ENCODE data around the gene C1QTNF6. TPM values are rescaled to one million over a fixed set of nuclear protein-coding genes. Genes with fewer than 3 reads are reported as not detected.

Gene C1QTNF6
- total RNA-seq, 2 experiments from 2014 or later, result 7.3 to 19.6 TPM

DNA sequence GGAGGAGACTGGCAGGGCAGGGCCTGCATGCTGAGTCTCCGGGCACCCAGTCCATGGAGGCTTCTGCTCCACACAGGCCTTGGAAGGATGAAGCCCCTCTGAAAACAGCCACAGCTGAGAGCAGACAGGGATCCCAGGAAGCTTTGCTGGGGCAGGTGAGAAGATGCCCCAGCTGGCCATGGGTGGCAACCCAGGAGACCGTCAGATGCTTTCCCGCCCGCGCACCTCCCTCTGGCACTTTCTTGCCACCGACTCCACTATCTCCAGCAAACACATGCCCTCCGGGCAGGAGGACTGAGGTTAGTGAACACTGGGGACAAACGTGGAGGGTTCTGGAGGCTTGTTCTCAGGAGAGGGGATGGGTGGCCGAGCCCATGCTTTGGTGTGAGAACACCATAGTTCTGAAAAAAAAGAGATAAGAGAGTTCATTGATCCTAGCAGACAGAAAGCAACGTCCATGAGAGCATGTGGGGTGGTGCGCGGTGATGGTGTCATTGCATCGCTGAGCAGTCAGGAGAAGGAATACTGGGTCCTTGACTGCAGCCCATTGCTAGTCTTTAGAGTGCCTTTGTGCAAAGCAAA, 2.3 kb downstream of the C1QTNF6 start:
- intact Hi-C loops (cut with micrococcal nuclease; ENCODE audit: unreplicated experiment), result no loop called here
- H3K4me3 ChIP-seq (ENCODE audit: low read depth, low read length, poor library complexity, severe bottlenecking), result no peak overlapping the region
- CTCF ChIA-PET (ENCODE audit: unreplicated experiment), result no interaction called here
- no peaks in the 10 kb centered on the region for H3K36me3 ChIP-seq (ENCODE audit: insufficient read depth, low read length)
- no peaks in the 10 kb centered on the region for H3K9me2 ChIP-seq (ENCODE audit: insufficient read depth, low read length)
- no peaks in the 10 kb centered on the region for H3K79me2 ChIP-seq (ENCODE audit: insufficient read depth, low read depth, low read length)
- no peak for DNase-seq (ENCODE audit: low spot score)
- H3K27ac ChIP-seq (ENCODE audit: low read depth, low read length, poor library complexity, severe bottlenecking), result no peak overlapping the region
- POLR2A ChIA-PET, result no interaction called here
- no peak overlapping the region for H3K4me2 ChIP-seq (ENCODE audit: low read length)
- H3K9me3 ChIP-seq (ENCODE audit: low read length), result no peaks in the 10 kb centered on the region; the same call in 1 of the 2 replicates
- H4K20me1 ChIP-seq (ENCODE audit: insufficient read depth, low read length), result no peaks in the 10 kb centered on the region
- H3K4me1 ChIP-seq (ENCODE audit: insufficient read depth, low read length, poor library complexity, severe bottlenecking), result peaks cover 6% of the 10 kb centered on the region
- BruUV-seq (replicated peaks), result no TSS peak
- H2AFZ ChIP-seq (ENCODE audit: low read length), result no peak overlapping the region
- no peak for TF ChIP-seq EZH2phosphoT487 (IDR thresholded peaks at IDR 0.05; ENCODE audit: borderline replicate concordance, low read depth, low read length)
- TF ChIP-seq, protein P1, sequence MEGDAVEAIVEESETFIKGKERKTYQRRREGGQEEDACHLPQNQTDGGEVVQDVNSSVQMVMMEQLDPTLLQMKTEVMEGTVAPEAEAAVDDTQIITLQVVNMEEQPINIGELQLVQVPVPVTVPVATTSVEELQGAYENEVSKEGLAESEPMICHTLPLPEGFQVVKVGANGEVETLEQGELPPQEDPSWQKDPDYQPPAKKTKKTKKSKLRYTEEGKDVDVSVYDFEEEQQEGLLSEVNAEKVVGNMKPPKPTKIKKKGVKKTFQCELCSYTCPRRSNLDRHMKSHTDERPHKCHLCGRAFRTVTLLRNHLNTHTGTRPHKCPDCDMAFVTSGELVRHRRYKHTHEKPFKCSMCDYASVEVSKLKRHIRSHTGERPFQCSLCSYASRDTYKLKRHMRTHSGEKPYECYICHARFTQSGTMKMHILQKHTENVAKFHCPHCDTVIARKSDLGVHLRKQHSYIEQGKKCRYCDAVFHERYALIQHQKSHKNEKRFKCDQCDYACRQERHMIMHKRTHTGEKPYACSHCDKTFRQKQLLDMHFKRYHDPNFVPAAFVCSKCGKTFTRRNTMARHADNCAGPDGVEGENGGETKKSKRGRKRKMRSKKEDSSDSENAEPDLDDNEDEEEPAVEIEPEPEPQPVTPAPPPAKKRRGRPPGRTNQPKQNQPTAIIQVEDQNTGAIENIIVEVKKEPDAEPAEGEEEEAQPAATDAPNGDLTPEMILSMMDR (conservative IDR thresholded peaks at IDR 0.05; ENCODE audit: low read length), result no peak

DNA sequence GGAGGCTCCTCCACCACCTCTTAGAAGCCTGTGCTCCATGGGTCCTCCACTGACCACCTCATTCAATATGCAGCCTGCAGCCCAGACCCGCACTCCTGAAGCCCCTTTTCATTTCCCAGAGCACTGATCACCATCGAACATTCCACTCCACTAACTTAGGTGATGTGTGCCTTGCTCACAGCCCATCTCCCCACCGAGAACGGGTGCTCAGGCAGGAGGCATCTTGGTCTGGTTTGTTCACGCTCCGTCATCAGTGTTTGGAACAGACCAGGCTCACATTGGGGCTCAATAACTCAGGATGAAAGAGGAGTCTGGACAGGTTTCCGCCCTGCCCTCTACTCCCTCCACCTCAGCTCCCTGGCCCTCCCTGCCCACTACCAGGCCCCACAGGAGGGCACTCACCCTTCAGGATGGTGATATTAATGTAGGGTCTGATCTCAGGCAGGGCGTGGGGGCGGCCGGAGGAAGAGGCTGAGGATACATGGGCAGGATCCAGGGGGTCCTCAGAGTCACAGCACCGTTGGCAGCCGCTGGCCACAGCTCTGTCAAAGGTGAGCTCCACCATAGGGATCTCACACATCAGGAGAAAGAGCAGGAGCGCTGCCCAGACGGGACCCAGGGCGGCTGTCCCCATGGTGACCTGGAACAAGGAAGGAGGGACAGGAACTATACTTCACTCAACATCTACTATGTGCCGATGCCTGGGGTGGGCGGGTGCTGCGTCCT, 3.1 kb downstream of the C1QTNF6 start:
- H3K4me1 ChIP-seq (ENCODE audit: insufficient read depth, low read length, poor library complexity, severe bottlenecking), result peaks cover 6% of the 10 kb centered on the region
- no peak overlapping the region for H3K27ac ChIP-seq (ENCODE audit: low read depth, low read length, poor library complexity, severe bottlenecking)
- no peaks in the 10 kb centered on the region for H3K9me2 ChIP-seq (ENCODE audit: insufficient read depth, low read length)
- H3K4me3 ChIP-seq (ENCODE audit: low read depth, low read length, poor library complexity, severe bottlenecking), result no peak overlapping the region
- H3K79me2 ChIP-seq (ENCODE audit: insufficient read depth, low read depth, low read length), result no peaks in the 10 kb centered on the region
- H3K4me2 ChIP-seq (ENCODE audit: low read length), result no peak overlapping the region
- no peak for TF ChIP-seq EZH2phosphoT487 (IDR thresholded peaks at IDR 0.05; ENCODE audit: borderline replicate concordance, low read depth, low read length)
- TF ChIP-seq, protein P1 (conservative IDR thresholded peaks at IDR 0.05; ENCODE audit: low read length), result no peak
- POLR2A ChIA-PET, result no interaction called here
- BruUV-seq (replicated peaks), result no TSS peak
- no peaks in the 10 kb centered on the region for H3K9me3 ChIP-seq (ENCODE audit: low read length)
- no peak overlapping the region for H2AFZ ChIP-seq (ENCODE audit: low read length)
- DNase-seq (ENCODE audit: low spot score), result no peak
- intact Hi-C loops (cut with micrococcal nuclease; ENCODE audit: unreplicated experiment), result no loop called here
- H4K20me1 ChIP-seq (ENCODE audit: insufficient read depth, low read length), result no peaks in the 10 kb centered on the region
- no peaks in the 10 kb centered on the region for H3K36me3 ChIP-seq (ENCODE audit: insufficient read depth, low read length)
- CTCF ChIA-PET (ENCODE audit: unreplicated experiment), result no interaction called here

DNA sequence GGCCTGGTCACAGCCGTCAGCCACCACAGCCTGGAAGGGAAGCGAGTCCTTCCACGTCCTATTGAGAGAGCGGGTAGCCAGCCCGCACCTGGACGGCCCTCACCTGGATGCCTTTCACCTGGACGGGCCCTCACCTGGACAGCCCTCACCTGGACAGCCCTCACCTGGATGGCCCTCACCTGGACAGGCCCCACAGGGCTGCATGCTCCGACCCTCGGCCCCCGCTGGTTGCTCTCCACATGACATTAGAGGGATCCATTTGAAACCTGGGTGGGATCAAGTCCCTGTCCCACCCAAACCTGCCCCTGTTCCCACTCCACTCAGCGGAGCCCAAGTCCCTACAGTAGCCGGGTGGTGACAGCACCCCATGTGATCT, 3.7 kb downstream of the C1QTNF6 start:
- POLR2A ChIA-PET, result no interaction called here
- Histone ChIP-seq H3K4me1 (ENCODE audit: insufficient read depth, low read length, poor library complexity, severe bottlenecking) (peaks cover 6% of the 10 kb centered on the region), H3K9me2 (ENCODE audit: insufficient read depth, low read length) (no peaks in the 10 kb centered on the region), H2AFZ (ENCODE audit: low read length) (no peak overlapping the region), H3K36me3 (ENCODE audit: insufficient read depth, low read length) (no peaks in the 10 kb centered on the region), H4K20me1 (ENCODE audit: insufficient read depth, low read length) (no peaks in the 10 kb centered on the region), H3K4me2 (ENCODE audit: low read length) (no peak overlapping the region), H3K27ac (ENCODE audit: low read depth, low read length, poor library complexity, severe bottlenecking) (no peak overlapping the region), H3K79me2 (ENCODE audit: insufficient read depth, low read depth, low read length) (no peaks in the 10 kb centered on the region), H3K9me3 (ENCODE audit: low read length) (no peaks in the 10 kb centered on the region), H3K4me3 (ENCODE audit: low read depth, low read length, poor library complexity, severe bottlenecking) (no peak overlapping the region)
- no peak for TF ChIP-seq EZH2phosphoT487 (IDR thresholded peaks at IDR 0.05; ENCODE audit: borderline replicate concordance, low read depth, low read length)
- TF ChIP-seq, protein P1 (conservative IDR thresholded peaks at IDR 0.05; ENCODE audit: low read length), result no peak
- DNase-seq (ENCODE audit: low spot score), result no peak
- no TSS peak for BruUV-seq (replicated peaks)
- intact Hi-C loops (cut with micrococcal nuclease; ENCODE audit: unreplicated experiment), result no loop called here
- CTCF ChIA-PET (ENCODE audit: unreplicated experiment), result no interaction called here
